ENCODE data around the gene SYT7. TPM values are rescaled to one million over a fixed set of nuclear protein-coding genes. Genes with fewer than 3 reads are reported as not detected.

The SYT7 gene
- total and polyA plus RNA-seq, 2 of the 8 experiments (the other 6 are each of a cell fraction or from before 2014, with no cell fraction given), result 9.6 to 10.5 TPM

DNA sequence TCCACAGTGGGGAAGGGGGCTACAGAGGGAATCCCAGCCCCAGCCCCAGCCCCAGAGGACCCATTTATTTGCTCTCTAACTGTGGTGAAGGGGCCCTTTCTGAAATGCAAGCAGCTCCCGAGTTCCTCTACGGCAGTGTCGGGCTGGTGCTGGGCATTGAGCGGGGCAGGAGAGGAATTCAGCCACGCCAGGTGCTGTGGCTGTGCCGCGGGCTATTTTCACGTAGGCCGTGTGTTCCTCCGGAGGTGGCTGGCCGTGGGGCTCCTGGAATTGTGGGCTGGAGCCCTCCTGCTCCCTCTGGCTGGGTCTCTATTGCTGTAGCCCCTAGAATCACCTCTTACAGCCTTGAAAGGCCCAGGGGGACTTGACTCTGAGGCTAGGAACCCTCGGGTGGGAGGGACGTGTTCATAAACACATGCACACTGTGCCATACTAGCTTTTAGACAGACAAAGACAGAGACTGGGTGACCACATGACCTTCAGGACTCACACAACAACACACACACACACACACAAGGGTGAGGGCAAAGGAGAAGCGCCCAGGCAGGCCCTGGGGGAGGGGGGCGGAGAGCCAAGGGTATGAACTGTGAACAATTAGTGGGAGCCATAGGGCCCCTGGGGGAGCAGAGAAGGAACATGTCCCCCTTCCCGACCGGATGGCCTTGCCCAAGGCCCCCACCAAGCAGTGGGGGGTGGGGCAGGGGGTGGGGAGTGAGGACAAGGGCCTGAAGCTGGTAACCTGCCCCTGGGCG is 48.4 kb upstream of the SYT7 start:
- H2BK120ac ChIP-seq (replicated peaks; ENCODE audit: low read depth, low read length), result peak overlapping the region; percentile 49
- 0 out of 2 replicates have a peak overlapping the region, but pooled peaks have one; percentile 72 for H2BK20ac ChIP-seq (ENCODE audit: low read length)
- H3K56ac ChIP-seq (replicated peaks; ENCODE audit: insufficient read length, low read depth, low read length), result no peak overlapping the region
- no peak overlapping the region; the same call in 1 of the 2 replicates for H2BK15ac ChIP-seq (ENCODE audit: low read length)
- no peak overlapping the region for H4K5ac ChIP-seq (ENCODE audit: insufficient read length, low read depth, low read length)
- H4K8ac ChIP-seq (ENCODE audit: extremely low read depth, insufficient read depth, low read length), result no peak overlapping the region
- H3K36me3 ChIP-seq (ENCODE audit: control insufficient read depth in 2 of 4, insufficient read depth in 4 of 4, low read length in 3 of 4), result no peaks in the 10 kb centered on the region
- H3K18ac ChIP-seq (ENCODE audit: extremely low read depth, low read length), result no peak overlapping the region; the same call in 1 of the 2 replicates
- H2BK5ac ChIP-seq (ENCODE audit: low read depth, low read length), result peak overlapping the region; percentile 32; the same call in 1 of the 2 replicates
- no peak overlapping the region; a peak in 1 of 7 replicates for H3K9ac ChIP-seq (replicated peaks in 1 of 4; ENCODE audit: extremely low read depth in 1 of 4, low read depth in 3 of 4, low read length in 3 of 4)
- POLR2A ChIA-PET (ENCODE audit: partially characterized antibody), result interaction anchor here (1.0 to 1.3 kb wide), 5 partner anchors 9 to 153 kb away, joined by 3 to 4 read pairs (median 3); no protein-coding TSS in a partner anchor
- 0 out of 2 replicates have a peak, but pooled peaks cover 2% of the 10 kb centered on the region for H3K23me2 ChIP-seq (ENCODE audit: low read depth, low read length)
- no peak overlapping the region for H3K4me3 ChIP-seq (ENCODE audit: extremely low read depth in 1 of 4, insufficient read depth in 2 of 4, low read depth in 3 of 4, low read length in 4 of 4)
- H4K20me1 ChIP-seq (replicated peaks in 1 of 2; ENCODE audit: control insufficient read depth in 1 of 2, insufficient read depth in 2 of 2, low read length in 2 of 2), result no peaks in the 10 kb centered on the region
- no peak overlapping the region for H2AFZ ChIP-seq (ENCODE audit: low read length)
- H3K4me2 ChIP-seq (ENCODE audit: insufficient read depth in 1 of 2, low read depth in 2 of 2, low read length in 2 of 2), result no peak overlapping the region
- WGBS, 2 experiments (ENCODE audit: extremely low coverage in 1 of 2, insufficient coverage in 1 of 2, insufficient read length in 1 of 2, insufficient replicate concordance in 2 of 2, low coverage in 1 of 2, low lambda C conversion rate in 2 of 2, missing lambda C conversion rate in 1 of 2), result 87% methylated on average over 18 of the region's 18 CpGs; no CpG with 5 or more reads in 1 of the 2 experiments
- no peak overlapping the region for H3K14ac ChIP-seq (ENCODE audit: insufficient read length)
- no peaks in the 10 kb centered on the region for H3K9me3 ChIP-seq (ENCODE audit: insufficient read depth in 2 of 2, low read depth in 1 of 2, low read length in 1 of 2)
- H3K27ac ChIP-seq (ENCODE audit: low read depth, low read length), result no peak overlapping the region
- H2AK5ac ChIP-seq (ENCODE audit: low read depth, low read length), result peak overlapping the region; percentile 83; the same call in 1 of the 2 replicates
- no peak overlapping the region for H3K23ac ChIP-seq (ENCODE audit: insufficient read length)
- peaks cover 5 to 25% (median 18%) of the 10 kb centered on the region in 4 experiments for H3K4me1 ChIP-seq (replicated peaks in 1 of 4; ENCODE audit: control insufficient read depth in 3 of 4, insufficient read depth in 4 of 4, low read length in 3 of 4)
- CTCF ChIA-PET (ENCODE audit: partially characterized antibody), result interaction anchor here (0.6 to 21.9 kb wide), 45 partner anchors 8 to 552 kb away, joined by 3 to 335 read pairs (median 7); partner anchors contain the start of genes LRRC10B, SYT7 and TMEM216
- H2BK12ac ChIP-seq (ENCODE audit: low read depth, low read length), result peak overlapping the region; percentile 63; the same call in 1 of the 2 replicates
- no peak overlapping the region for H3K4ac ChIP-seq (replicated peaks; ENCODE audit: insufficient read length, low read depth, low read length)
- H3K27me3 ChIP-seq (replicated peaks in 1 of 4; ENCODE audit: control insufficient read depth in 3 of 4, extremely low read depth in 1 of 4, insufficient read depth in 3 of 4, low read length in 3 of 4), result no peaks in the 10 kb centered on the region
- peak overlapping the region; percentile 85 for H4K91ac ChIP-seq (replicated peaks; ENCODE audit: insufficient read length, low read length)
- H3K79me1 ChIP-seq (ENCODE audit: low read depth, low read length), result no peaks in the 10 kb centered on the region
- no peak for TF ChIP-seq CBX5 (IDR thresholded peaks at IDR 0.05; ENCODE audit: low read depth, low read length)
- FAIRE-seq (no peak), DNase-seq (ENCODE audit: low read depth in 1 of 2, low spot score in 2 of 2) (no peak)
- H3K79me2 ChIP-seq (ENCODE audit: control insufficient read depth in 1 of 2, insufficient read depth in 2 of 2, low read length in 2 of 2), result no peaks in the 10 kb centered on the region

Data from H1 (cell line).